ENCODE measurements around the gene CABCOCO1.

CABCOCO1 gene

GRCh38 chr10:61633665-61634064 is 29.1 kb upstream of the CABCOCO1 start:
- CTCF ChIA-PET = no interaction called here
- DNase-seq (ENCODE audit: extremely low spot score) = no peak
- POLR2A ChIA-PET = no interaction called here
- TF ChIP-seq NFRKB (IDR thresholded peaks at IDR 0.05) = no peak
- TF ChIP-seq FOXM1 (IDR thresholded peaks at IDR 0.05; ENCODE audit: borderline replicate concordance) = no peak
- TF ChIP-seq ELF4 (IDR thresholded peaks at IDR 0.05) = no peak
- TF ChIP-seq ARNT (IDR thresholded peaks at IDR 0.05) = no peak
- TF ChIP-seq SUZ12 (IDR thresholded peaks at IDR 0.05) = no peak

GRCh38 chr10:61634746-61635145 is 28.0 kb upstream of the CABCOCO1 start:
- ChIA-PET POLR2A (no interaction called here), CTCF (no interaction called here)
- TF ChIP-seq CTBP1 (IDR thresholded peaks at IDR 0.05; ENCODE audit: borderline replicate concordance) = no peak
- TF ChIP-seq FOXK2 (IDR thresholded peaks at IDR 0.05) = no peak
- TF ChIP-seq, protein P1, sequence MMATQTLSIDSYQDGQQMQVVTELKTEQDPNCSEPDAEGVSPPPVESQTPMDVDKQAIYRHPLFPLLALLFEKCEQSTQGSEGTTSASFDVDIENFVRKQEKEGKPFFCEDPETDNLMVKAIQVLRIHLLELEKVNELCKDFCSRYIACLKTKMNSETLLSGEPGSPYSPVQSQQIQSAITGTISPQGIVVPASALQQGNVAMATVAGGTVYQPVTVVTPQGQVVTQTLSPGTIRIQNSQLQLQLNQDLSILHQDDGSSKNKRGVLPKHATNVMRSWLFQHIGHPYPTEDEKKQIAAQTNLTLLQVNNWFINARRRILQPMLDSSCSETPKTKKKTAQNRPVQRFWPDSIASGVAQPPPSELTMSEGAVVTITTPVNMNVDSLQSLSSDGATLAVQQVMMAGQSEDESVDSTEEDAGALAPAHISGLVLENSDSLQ (IDR thresholded peaks at IDR 0.05) = no peak
- no peak for TF ChIP-seq ZNF384 (IDR thresholded peaks at IDR 0.05)
- TF ChIP-seq FOXM1 (IDR thresholded peaks at IDR 0.05; ENCODE audit: borderline replicate concordance) = no peak
- TF ChIP-seq L3MBTL2 (conservative IDR thresholded peaks at IDR 0.05) = no peak
- no peak for TF ChIP-seq SUZ12 (IDR thresholded peaks at IDR 0.05)
- no peak for TF ChIP-seq LEF1 (IDR thresholded peaks at IDR 0.05; ENCODE audit: borderline replicate concordance)
- no peak for TF ChIP-seq HDGF (IDR thresholded peaks at IDR 0.05; ENCODE audit: borderline replicate concordance)
- no peak for TF ChIP-seq FOXA1 (IDR thresholded peaks at IDR 0.05)
- TF ChIP-seq TARDBP (IDR thresholded peaks at IDR 0.05) = no peak
- no peak for TF ChIP-seq SP1 (IDR thresholded peaks at IDR 0.05)
- TF ChIP-seq NFRKB (IDR thresholded peaks at IDR 0.05) = no peak
- TF ChIP-seq ELF4 (IDR thresholded peaks at IDR 0.05) = no peak
- no peak for TF ChIP-seq ARNT (IDR thresholded peaks at IDR 0.05)
- no peak for DNase-seq (ENCODE audit: extremely low spot score)

DNA sequence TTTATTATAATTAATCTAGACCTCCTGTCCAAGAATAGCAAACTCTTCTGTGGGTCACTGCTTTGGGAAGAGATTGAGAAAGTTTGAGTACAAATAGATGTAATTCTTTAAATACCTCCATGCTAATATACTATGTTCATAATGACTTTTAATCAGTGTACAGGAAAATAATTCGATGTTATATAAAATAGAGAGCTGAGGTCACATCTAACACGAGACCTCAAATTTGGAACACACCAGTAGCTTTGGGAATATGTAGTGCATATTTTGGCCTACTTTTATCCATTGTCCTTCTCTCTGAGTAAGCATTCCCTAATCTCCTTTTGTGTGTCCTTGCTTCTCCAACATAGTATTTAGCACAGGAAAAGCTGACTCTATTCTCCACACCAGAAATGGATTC is 27.3 kb upstream of the CABCOCO1 start:
- POLR2A ChIA-PET = no interaction called here
- TF ChIP-seq, protein P1 (IDR thresholded peaks at IDR 0.05) = no peak
- no peak for TF ChIP-seq ZNF384 (IDR thresholded peaks at IDR 0.05)
- TF ChIP-seq LEF1 (IDR thresholded peaks at IDR 0.05; ENCODE audit: borderline replicate concordance) = no peak
- no peak for TF ChIP-seq BHLHE40 (IDR thresholded peaks at IDR 0.05; ENCODE audit: borderline replicate concordance)
- TF ChIP-seq SP1 (IDR thresholded peaks at IDR 0.05) = no peak
- no peak for TF ChIP-seq FOXK2 (IDR thresholded peaks at IDR 0.05)
- TF ChIP-seq ELF4 (IDR thresholded peaks at IDR 0.05) = no peak
- no peak for TF ChIP-seq L3MBTL2 (conservative IDR thresholded peaks at IDR 0.05)
- no peak for TF ChIP-seq NFRKB (IDR thresholded peaks at IDR 0.05)
- no peak for TF ChIP-seq FOXA1 (IDR thresholded peaks at IDR 0.05)
- TF ChIP-seq TARDBP (IDR thresholded peaks at IDR 0.05) = no peak
- CTCF ChIA-PET = no interaction called here
- DNase-seq (ENCODE audit: extremely low spot score) = no peak

GRCh38 chr10:61635932-61636331 is 26.8 kb upstream of the CABCOCO1 start:
- CTCF ChIA-PET = no interaction called here
- TF ChIP-seq ZNF384 (IDR thresholded peaks at IDR 0.05) = no peak
- no peak for TF ChIP-seq SUZ12 (IDR thresholded peaks at IDR 0.05)
- no peak for TF ChIP-seq TARDBP (IDR thresholded peaks at IDR 0.05)
- TF ChIP-seq CTBP1 (IDR thresholded peaks at IDR 0.05; ENCODE audit: borderline replicate concordance) = no peak
- TF ChIP-seq L3MBTL2 (conservative IDR thresholded peaks at IDR 0.05) = no peak
- POLR2A ChIA-PET = no interaction called here
- DNase-seq (ENCODE audit: extremely low spot score) = no peak

DNA sequence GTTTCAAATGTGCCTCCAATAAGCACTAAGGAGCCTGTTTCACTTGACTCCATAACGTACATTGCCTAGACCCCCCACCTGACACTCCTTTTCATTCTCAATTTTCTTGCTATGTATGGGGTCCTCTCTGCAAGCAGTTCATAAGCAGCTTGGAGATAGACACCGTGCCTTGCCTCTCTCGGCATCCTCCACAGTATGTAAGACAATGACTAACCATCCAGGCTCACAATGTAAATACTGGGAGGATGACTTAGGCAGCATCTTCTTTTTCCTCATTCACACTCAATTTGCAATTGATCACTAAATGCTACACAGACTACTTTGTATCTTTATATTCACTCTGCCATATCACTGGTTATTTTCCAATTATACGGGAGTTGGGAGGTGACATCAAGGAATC is 22.8 kb upstream of the CABCOCO1 start:
- TF ChIP-seq FOXA1 (IDR thresholded peaks at IDR 0.05) = no peak
- TF ChIP-seq ELF4 (IDR thresholded peaks at IDR 0.05) = no peak
- no peak for TF ChIP-seq SUZ12 (IDR thresholded peaks at IDR 0.05)
- no peak for TF ChIP-seq ZNF384 (IDR thresholded peaks at IDR 0.05)
- TF ChIP-seq CTBP1 (IDR thresholded peaks at IDR 0.05; ENCODE audit: borderline replicate concordance) = no peak
- TF ChIP-seq, protein P1 (IDR thresholded peaks at IDR 0.05) = no peak
- POLR2A ChIA-PET = no interaction called here
- CTCF ChIA-PET = no interaction called here
- no peak for DNase-seq (ENCODE audit: extremely low spot score)

DNA sequence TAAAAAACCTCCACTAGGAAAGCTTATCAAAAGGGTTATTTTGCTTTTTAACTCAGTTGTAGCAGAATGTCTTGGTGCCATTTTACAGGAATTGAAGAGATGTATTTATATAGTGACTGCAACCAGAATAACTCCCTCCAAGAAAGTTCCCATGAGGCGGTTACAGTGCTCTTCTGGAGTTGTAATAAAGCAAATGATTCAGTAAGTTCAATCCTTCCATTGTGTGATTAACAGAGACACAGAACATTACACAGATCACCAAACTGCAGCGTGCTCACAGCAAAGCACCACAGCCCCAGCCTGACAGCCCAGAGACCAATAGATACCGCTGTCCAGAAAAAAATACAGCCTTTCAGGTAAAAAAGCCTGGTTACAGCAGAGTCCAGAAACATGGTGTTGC is 21.9 kb upstream of the CABCOCO1 start:
- CTCF ChIA-PET = no interaction called here
- POLR2A ChIA-PET = no interaction called here

More for the DNA sequence above, 21.9 kb upstream of the CABCOCO1 start:
- DNase-seq (ENCODE audit: extremely low spot score) = no peak
- no peak for TF ChIP-seq HDGF (IDR thresholded peaks at IDR 0.05; ENCODE audit: borderline replicate concordance)
- no peak for TF ChIP-seq ZNF384 (IDR thresholded peaks at IDR 0.05)
- TF ChIP-seq BHLHE40 (IDR thresholded peaks at IDR 0.05; ENCODE audit: borderline replicate concordance) = no peak
- no peak for TF ChIP-seq FOXK2 (IDR thresholded peaks at IDR 0.05)
- TF ChIP-seq TARDBP (IDR thresholded peaks at IDR 0.05) = no peak
- TF ChIP-seq CTBP1 (IDR thresholded peaks at IDR 0.05; ENCODE audit: borderline replicate concordance) = no peak
- TF ChIP-seq ARNT (IDR thresholded peaks at IDR 0.05) = no peak
- TF ChIP-seq L3MBTL2 (conservative IDR thresholded peaks at IDR 0.05) = no peak
- TF ChIP-seq SUZ12 (IDR thresholded peaks at IDR 0.05) = no peak
- TF ChIP-seq, protein P1 (IDR thresholded peaks at IDR 0.05) = no peak
- no peak for TF ChIP-seq ELF4 (IDR thresholded peaks at IDR 0.05)
